22Rv1 (cell line): ENCODE data around the gene FMN1.

Experiments
- CTCF ChIP-seq: fragments of 450-650 bp; IDR thresholded peaks from 2 replicates; pipeline ENCODE4 v1.5.1; 2017; ENCODE audit warnings: mild to moderate bottlenecking
- ZFX ChIP-seq: fragments of 450-650 bp; IDR thresholded peaks from 2 replicates; pipeline ENCODE4 v1.6.1; 2017; ENCODE audit warnings: antibody characterized with exemption, borderline replicate concordance

GRCh38 chr15:32908872-32909271 is 285.6 kb downstream of the FMN1 start:
- TF ChIP-seq CTCF (no peak), ZFX (no peak)
